CD4-positive, alpha-beta T cell treated with Interleukin-4 for 1 hour (primary cell): ENCODE data around the gene PRDX4.
"Not testable (repeated sequence)": the region's sequence is repeated elsewhere in the genome, so short reads cannot be mapped to it uniquely, and the experiment has no call there.

Experiments
- DNase-seq, 2 donors: peaks; one replicate each; pipeline ENCODE4 v3.0.0-alpha.2; 2020 to 2022

The PRDX4 gene

GRCh38 chrX:23676486-23676885 lies 9.2 kb downstream of the PRDX4 start:
- DNase-seq, result not testable (repeated sequence)

GRCh38 chrX:23692166-23692565 lies 24.9 kb downstream of the PRDX4 start:
- no peak for DNase-seq

GRCh38 chrX:23694606-23695005 lies 27.3 kb downstream of the PRDX4 start:
- peak; percentile 46 to 48 for DNase-seq

- peak; percentile 8 to 25 for DNase-seq
These were observed 32.4 kb downstream of the PRDX4 start for GRCh38 chrX:23699636-23700194.

- no peak for DNase-seq
These were observed 37.4 kb downstream of the PRDX4 start for GRCh38 chrX:23704673-23705206.

GRCh38 chrX:23705235-23705634 lies 37.9 kb downstream of the PRDX4 start:
- DNase-seq, result no peak

GRCh38 chrX:23720117-23720677 lies 52.9 kb downstream of the PRDX4 start:
- no peak for DNase-seq

- peak in 1 of 2 donors; percentile 19 for DNase-seq
These were observed 58.9 kb downstream of the PRDX4 start for GRCh38 chrX:23726191-23726590.

- no peak for DNase-seq
These were observed 59.9 kb downstream of the PRDX4 start for GRCh38 chrX:23727206-23727605.

- no peak for DNase-seq
These were observed 61.9 kb downstream of the PRDX4 start for GRCh38 chrX:23729214-23729613.

- DNase-seq, result no peak
These were observed 64.7 kb downstream of the PRDX4 start for GRCh38 chrX:23731951-23732350.

- peak in 1 of 2 donors; percentile 10 for DNase-seq
These were observed 65.4 kb downstream of the PRDX4 start for GRCh38 chrX:23732704-23733103.
